ENCODE data around the gene EHMT1.

The EHMT1 gene

GRCh38 chr9:137618105-137619067 lies at the start of gene EHMT1:
Gene EHMT1 (plus strand): TSS chr9:137619005. CDS start chr9:137619029, 24 bp downstream.
- DNase-seq (ENCODE audit: low read depth): peak; percentile 88

DNA sequence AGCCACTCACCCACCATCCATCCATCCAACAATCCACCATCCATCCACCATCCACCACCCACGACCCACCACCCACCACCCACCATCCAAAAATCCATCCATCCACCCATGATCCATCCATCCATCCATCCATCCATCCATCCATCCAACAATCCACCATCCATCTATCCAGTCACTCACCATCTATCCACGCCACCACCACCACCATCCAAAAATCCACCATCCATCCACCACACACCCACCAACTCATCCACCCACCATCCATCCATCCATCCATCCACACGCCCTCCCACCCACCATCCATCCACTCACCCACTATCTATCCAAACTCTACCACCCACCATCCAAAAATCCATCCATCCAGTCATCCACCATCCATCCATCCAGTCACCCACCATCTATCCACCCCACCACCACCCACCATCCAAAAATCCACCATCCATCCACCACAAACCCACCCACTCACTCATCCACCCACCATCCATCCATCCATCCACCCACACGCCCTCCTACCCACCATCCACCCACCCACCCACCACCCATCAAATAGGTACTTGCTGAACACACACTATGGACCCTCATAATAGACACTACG lies 49.1 kb upstream of the EHMT1 start:
- DNase-seq (ENCODE audit: low read depth): no peak

GRCh38 chr9:137570566-137570965 lies 48.2 kb upstream of the EHMT1 start:
- DNase-seq (ENCODE audit: low read depth): no peak

- no peak for DNase-seq (ENCODE audit: low read depth)
Observed at GRCh38 chr9:137574192-137574591, 44.6 kb upstream of the EHMT1 start.

DNA sequence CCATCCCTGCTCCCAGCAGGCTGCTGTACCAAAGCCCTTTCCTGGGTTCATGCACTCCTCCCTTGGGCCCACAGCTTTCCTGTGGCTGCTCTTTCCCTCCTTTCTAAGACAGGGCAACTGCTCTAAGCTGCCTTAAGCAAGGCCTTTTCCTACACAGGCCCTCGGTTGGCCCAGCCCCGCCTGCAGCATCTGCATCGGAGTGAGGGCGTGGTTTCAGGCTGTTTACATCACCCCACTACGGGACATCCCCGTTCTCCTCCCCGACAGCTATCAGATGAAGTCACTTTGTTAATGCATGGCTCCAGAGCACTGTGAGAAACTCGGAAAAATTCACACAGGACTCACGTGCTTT lies 43.5 kb upstream of the EHMT1 start:
- DNase-seq (ENCODE audit: low read depth): no peak

DNA sequence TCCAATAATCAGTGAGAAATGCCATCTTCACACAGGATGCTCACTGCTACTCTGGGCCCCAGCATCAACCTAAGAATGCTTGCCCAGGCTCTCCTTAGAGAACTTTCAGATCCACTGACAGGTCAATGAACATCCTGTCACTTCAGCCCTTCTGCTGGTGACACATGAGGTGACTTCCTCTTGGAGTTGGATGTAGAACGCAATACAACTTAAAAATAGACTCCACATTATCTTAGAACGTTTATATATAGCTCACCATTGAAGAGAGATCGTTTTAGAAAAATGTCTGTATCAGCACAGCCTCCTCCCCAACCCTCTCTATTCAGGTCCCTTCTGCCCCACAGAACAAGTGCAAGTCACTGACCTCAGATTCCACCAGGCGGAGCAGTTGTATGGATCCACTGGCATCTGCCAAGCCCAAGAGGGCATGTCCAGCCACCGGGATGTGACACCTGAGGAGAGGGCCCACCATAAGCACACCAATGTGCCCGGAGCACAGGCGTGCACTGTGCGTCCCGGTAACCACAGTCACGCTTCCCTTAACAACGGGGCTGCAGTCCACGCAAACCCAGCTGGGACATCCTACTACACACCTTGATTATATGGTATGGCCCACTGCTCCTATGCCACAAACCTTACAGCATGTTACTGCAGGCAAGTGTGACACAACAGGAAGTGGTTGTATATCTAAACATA lies 42.9 kb upstream of the EHMT1 start:
- no peak for DNase-seq (ENCODE audit: low read depth)

DNA sequence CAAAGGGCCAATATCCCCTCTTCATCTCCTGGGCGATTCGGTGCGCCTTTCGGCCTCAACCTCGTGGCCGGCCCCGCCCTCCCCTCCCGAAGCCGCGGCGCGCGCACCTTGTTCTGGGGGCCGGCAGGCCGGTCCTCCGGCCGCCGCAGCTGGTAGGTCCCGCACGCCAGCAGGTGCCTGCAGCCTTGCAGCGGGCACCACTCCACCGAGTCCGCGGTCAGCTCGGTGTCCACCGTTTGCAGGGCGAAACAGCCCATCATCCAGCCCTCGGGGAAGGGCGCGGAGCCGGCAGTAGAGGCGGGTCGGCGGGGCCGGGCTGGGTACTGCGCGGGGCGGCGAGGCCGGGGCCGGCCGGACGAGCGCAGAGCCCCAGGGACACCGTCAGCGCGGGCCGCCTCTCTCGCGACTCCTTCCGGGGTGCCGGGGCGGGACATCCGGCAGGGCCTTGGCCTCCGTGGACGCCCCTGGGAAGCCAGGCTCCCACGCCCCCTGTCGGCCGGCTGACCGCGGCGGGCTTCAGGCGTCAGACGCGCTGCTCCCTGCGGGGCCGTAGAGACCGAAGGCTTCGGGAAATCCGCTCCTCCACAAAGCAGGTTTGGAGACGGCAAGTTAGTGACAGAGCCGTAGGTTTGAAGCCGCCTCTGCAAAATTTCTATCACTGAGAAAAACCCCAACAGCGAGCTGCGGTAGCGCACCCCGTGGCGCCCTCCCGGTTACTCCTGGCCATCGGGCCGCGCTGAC lies 40.1 kb upstream of the EHMT1 start, which contains the start of gene DPH7:
Gene DPH7, minus strand, starts transcription at position 408 of the 741 bp plus-strand sequence. Its CDS starts 148 bp downstream, at position 260.
- peak; percentile 95 for DNase-seq (ENCODE audit: low read depth)

- DNase-seq (ENCODE audit: low read depth): no peak
Observed at GRCh38 chr9:137579259-137579604, 39.6 kb upstream of the EHMT1 start.

- no peak for DNase-seq (ENCODE audit: low read depth)
Observed at GRCh38 chr9:137580209-137580953, 38.4 kb upstream of the EHMT1 start.

DNA sequence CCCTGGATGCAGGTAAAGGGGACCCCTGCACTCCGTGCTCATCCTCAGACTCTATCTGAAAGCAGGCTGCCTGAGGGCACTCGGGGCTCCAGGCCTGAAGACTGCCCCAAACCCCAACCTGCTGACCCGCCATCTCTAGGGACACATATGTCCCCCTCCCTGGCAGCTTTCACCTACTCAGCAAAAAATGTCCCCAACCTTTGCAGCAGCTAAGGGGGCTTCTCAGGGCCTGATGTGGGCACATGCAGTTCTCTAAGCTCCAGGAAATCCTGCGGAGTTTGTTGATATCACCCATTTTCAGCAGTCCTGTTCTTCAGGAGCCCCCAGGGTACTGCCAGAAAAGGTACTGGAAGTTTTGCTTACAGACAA lies 37.9 kb upstream of the EHMT1 start:
- DNase-seq (ENCODE audit: low read depth): no peak

DNA sequence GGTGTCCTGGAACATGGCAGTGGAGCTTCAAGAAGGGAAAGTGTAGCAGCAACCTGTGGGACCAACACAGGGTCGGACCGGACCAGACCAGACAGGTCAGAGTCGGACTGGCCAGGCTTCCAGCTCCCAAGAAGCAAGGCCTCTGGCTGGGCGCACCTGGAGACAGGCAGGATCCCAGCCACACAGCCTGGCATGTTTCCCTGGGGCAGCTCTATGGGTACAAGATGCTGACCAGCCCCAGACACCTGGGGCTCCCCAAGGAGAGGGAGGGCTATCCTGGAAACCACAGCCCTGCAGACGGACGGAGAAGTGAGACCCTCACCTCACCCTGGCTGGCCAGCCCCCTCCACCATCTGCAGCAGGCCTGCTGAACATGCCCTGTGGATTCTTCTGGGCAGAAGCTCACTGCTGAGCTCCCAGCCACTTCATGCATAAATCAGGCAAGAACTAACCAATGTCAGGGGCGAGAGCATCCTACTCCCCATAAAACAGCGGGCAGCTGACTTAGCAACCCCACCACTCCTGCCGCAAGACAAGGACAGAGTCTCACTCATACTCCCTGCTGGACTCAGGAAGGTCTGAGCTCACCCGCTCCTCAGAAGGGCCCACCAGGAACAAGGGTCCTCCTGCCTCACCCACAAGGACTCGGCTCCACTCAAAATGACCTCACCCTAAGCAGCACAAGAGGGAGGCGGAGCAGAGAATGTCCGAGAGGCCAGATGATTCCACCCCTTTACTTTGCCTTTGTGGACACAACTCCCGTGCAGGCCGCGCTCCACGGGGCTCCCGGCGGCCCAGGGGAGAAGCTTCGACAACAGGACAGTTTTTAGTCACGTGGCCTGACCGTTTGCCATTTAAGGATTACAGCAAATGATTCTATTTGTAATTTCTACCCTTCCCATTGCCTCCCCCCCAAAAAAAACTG lies 37.2 kb upstream of the EHMT1 start:
- no peak for DNase-seq (ENCODE audit: low read depth)

DNA sequence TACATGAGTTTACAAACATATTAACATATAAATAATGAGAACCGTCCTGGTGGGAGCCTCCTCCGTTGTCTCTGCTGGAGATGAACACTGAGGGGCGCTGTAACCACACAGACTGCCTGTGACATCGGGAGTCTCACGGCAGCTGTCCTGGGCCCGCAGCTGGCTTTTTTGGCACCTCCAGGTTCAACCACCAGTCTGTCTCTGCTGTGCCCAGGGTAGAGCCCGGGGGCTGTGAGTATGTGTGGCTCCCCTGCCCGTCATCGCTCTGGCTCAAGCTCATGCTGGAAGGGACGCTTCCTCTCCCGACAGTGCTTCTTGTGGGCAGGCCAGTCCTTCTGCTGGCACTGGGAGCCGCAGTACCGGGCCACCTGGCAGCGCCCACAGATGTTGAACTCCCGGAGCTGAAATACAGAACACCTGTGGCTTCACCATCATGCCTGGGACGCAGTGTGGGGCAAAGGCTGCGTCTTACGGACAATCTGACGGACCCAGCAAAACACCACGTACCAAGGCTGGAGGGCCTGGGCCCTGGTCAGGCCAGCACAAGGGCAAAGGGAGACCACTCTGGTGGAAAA lies 36.4 kb upstream of the EHMT1 start:
- DNase-seq (ENCODE audit: low read depth): no peak

GRCh38 chr9:137583347-137583746 lies 35.5 kb upstream of the EHMT1 start:
- DNase-seq (ENCODE audit: low read depth): no peak

GRCh38 chr9:137583957-137584356 lies 34.8 kb upstream of the EHMT1 start:
- no peak for DNase-seq (ENCODE audit: low read depth)

DNA sequence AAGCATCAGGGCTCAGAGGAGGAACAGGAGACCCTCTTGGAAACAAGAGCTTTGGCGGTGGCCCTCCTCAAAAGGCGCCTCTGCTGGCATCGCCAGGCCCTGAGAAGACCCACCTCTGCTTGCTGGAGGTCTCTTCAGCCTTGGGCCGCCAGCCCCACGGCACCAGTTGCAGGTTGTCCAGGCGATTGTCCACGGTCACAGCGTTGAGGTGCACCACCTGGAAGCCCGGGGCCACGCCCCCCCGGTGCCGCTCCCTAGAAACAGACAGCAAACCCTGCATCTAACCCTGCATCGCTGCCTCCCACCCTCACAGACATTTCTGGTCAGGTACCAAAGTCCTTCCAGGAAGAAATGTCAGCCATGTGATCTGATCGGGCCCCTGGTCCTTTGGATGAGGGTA lies 32.0 kb upstream of the EHMT1 start:
- DNase-seq (ENCODE audit: low read depth): no peak

GRCh38 chr9:137588311-137588710 lies 30.5 kb upstream of the EHMT1 start:
- DNase-seq (ENCODE audit: low read depth): no peak

DNA sequence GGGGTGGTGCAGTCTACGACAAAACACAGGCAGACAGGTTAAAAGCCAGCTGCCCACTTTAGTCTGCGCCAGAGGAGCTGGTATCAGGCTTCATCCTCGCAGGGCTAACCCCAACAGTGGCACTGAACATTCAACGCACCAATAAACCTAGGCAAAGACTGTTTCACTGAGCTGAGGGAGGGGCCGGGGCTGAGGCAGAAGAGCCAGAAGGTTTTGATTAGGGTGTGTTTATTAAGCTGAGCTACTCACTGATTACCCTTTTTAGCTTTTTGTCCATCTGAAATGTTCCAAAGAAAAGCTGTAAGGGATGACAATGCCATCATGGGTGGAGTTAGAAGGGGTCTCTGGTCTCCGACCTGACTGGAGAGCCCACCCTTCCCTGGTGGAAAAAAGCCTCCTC lies 29.9 kb upstream of the EHMT1 start:
- DNase-seq (ENCODE audit: low read depth): no peak

- no peak for DNase-seq (ENCODE audit: low read depth)
Observed at GRCh38 chr9:137589441-137590122, 29.2 kb upstream of the EHMT1 start.

DNA sequence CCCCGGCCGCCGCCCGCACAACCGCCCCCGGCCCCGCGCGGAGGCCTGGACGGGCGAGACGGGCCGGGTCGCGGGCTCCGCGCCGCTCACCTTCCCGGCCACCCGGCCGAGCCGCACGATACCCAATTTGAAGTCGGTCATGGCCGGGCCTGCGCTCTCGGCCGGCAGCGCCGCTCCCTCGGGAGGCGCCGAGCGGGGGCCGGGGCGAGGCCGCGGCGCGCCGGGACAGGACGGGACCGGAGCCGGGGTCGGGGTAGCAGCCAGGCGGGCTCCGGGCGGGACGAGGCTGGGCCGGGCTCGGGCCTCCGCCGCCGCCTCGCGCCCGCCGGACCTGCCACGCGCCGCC lies 28.7 kb upstream of the EHMT1 start:
- no peak for DNase-seq (ENCODE audit: low read depth)

Measured in activated T-cell treated with anti-CD3 and anti-CD28 coated beads for 24 hours (primary cell).